ENCODE results near the gene SLC25A45. TPM values are rescaled to one million over a fixed set of nuclear protein-coding genes. Genes with fewer than 3 reads are reported as not detected.

The SLC25A45 gene
- total and polyA plus RNA-seq, 2 of the 4 experiments (the other 2 are of a cell fraction), result 0.72 to 1.2 TPM

DNA sequence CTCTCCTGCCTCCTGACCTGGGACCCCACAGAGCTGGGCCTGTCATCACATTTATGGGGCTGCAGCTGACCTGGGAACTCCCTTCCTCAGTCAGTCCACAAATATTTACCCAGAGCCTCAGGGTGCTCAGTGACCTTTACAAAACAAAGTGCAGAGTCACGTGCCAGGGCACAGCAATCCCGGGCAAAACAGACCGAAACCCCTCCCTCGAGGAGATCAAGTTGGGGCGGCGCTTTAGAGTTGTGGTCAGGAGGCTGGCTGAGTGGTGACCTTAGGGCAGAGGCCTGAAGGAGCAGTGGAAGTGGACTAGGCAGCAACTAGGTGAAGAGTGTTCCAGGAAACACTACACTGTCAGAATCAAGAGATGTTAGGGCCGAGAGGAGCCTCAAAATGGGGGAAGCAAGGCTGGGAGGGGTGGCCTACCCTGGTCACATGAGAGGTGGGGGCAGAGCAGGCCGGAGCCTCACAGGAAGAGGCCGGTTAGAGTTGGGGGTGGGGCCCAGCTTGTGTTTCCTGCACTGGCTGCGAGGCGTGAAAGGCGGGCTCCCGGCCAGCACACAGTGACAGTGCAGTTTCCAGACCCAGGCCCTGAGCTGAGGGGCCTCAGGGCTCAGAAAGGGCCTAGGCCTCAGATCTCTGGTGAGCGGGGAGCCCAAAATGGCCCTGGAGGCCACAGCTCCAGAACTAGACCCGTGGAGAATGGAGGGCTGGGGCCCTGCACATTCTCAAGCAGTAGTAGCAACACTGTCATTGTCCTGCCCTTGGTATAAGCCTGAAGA lies 36.4 kb upstream of the SLC25A45 start:
- CTCF ChIA-PET, result interaction anchor here (1.0 to 1.5 kb wide), 2 partner anchors 80 to 92 kb away, joined by 3 to 6 read pairs; partner anchors contain the start of gene MALAT1
- H3K4me1 ChIP-seq (ENCODE audit: control insufficient read depth, insufficient read depth, low read length), result peaks cover 38% of the 10 kb centered on the region
- H2AK9ac ChIP-seq (replicated peaks; ENCODE audit: low read depth, low read length, poor library complexity), result peak overlapping the region; percentile 100
- peak overlapping the region; percentile 70 for H3K4me2 ChIP-seq (ENCODE audit: low read depth, low read length)
- peak overlapping the region; percentile 100 for H3K4ac ChIP-seq (ENCODE audit: low read depth, low read length)
- H3K27me3 ChIP-seq (ENCODE audit: control insufficient read depth, insufficient read depth, low read length), result no peaks in the 10 kb centered on the region
- intact Hi-C loops (cut with micrococcal nuclease), result no loop called here
- H3K23ac ChIP-seq (ENCODE audit: low read depth, low read length), result peak overlapping the region; percentile 99
- no TSS peak for BruUV-seq (replicated peaks)
- POLR2A ChIA-PET (ENCODE audit: unreplicated experiment), result interaction anchor here (0.9 to 6.8 kb wide), 4 partner anchors 30 to 89 kb away, joined by 3 to 142 read pairs (median 47); partner anchors contain the start of gene MALAT1
- H4K91ac ChIP-seq (ENCODE audit: insufficient read depth, low read depth, low read length), result peak overlapping the region; percentile 99
- no peaks in the 10 kb centered on the region for H3K9me1 ChIP-seq (ENCODE audit: insufficient read depth, low read length)
- H2BK20ac ChIP-seq (ENCODE audit: low read depth, low read length), result peak overlapping the region; percentile 94
- peak overlapping the region; percentile 82 for H2BK5ac ChIP-seq (ENCODE audit: low read depth, low read length, poor library complexity, severe bottlenecking)
- peaks cover 23% of the 10 kb centered on the region for H4K20me1 ChIP-seq (ENCODE audit: insufficient read depth, low read length)
- peak overlapping the region; percentile 97 for H3K14ac ChIP-seq (replicated peaks; ENCODE audit: low read depth, low read length)
- H2AFZ ChIP-seq (replicated peaks; ENCODE audit: low read length, poor library complexity), result peak overlapping the region; percentile 86
- H3K9ac ChIP-seq (ENCODE audit: low read depth, low read length), result peak overlapping the region; percentile 79
- peak overlapping the region; percentile 98 for H3K27ac ChIP-seq (ENCODE audit: insufficient read depth, low read length)
- peak overlapping the region; percentile 95 for H3K18ac ChIP-seq (ENCODE audit: low read depth, low read length)
- dilution Hi-C loops (cut with HindIII; ENCODE audit: low sequenced_read_pairs, unreplicated experiment), result no loop called here
- H4K8ac ChIP-seq (ENCODE audit: low read depth in 2 of 2, low read length in 2 of 2), result peak overlapping the region; percentile 73 to 91
- peak; percentile 91 for DNase-seq
- peaks cover 5% of the 10 kb centered on the region; the same call in 1 of the 2 replicates for H3K36me3 ChIP-seq (ENCODE audit: control insufficient read depth, insufficient read depth, low read length)
- peak overlapping the region; percentile 98 for H3K56ac ChIP-seq (ENCODE audit: extremely low read depth, insufficient read depth, low read length)
- peak; percentile 35 for ATAC-seq (ENCODE audit: low read depth)
- WGBS, 2 experiments (ENCODE audit: extremely low coverage in 2 of 2, insufficient read length in 1 of 2), result 0% methylated on average over 5 of the region's 15 CpGs; no CpG with 5 or more reads in 1 of the 2 experiments
- H3K9me3 ChIP-seq (ENCODE audit: control insufficient read depth, insufficient read depth, low read length), result no peaks in the 10 kb centered on the region
- H2BK15ac ChIP-seq (ENCODE audit: low read depth, low read length), result peak overlapping the region; percentile 98; the same call in 2 of the 3 replicates
- H2BK120ac ChIP-seq (ENCODE audit: low read depth, low read length), result peak overlapping the region; percentile 99
- H2AK5ac ChIP-seq (ENCODE audit: low read depth, low read length), result peak overlapping the region; percentile 96
- H3K4me3 ChIP-seq (ENCODE audit: insufficient read depth, low read depth, low read length), result peak overlapping the region; percentile 16; the same call in 1 of the 2 replicates
- H4K5ac ChIP-seq (ENCODE audit: low read depth, low read length), result peak overlapping the region; percentile 86
- H3K79me1 ChIP-seq (ENCODE audit: low read depth in 1 of 2, low read length in 2 of 2), result peaks cover 10 to 63% of the 10 kb centered on the region in 2 experiments; a peak in 2 of 4 replicates
- in situ Hi-C loops (cut with MboI; ENCODE audit: low sequenced_read_pairs), result no loop called here
- TF ChIP-seq CEBPB (IDR thresholded peaks at IDR 0.05; ENCODE audit: low read depth, low read length) (0 out of 2 replicates have a peak, but pooled peaks have one; percentile 15), RCOR1 (IDR thresholded peaks at IDR 0.05; ENCODE audit: insufficient replicate concordance, low read length) (peak; percentile 50), MXI1 (IDR thresholded peaks at IDR 0.05; ENCODE audit: borderline replicate concordance, low read depth, low read length) (peak; percentile 36; the same call in 1 of the 2 replicates), BHLHE40 (IDR thresholded peaks at IDR 0.05; ENCODE audit: low read depth, low read length) (peak; percentile 97), RFX5 (IDR thresholded peaks at IDR 0.05; ENCODE audit: low read depth, low read length) (no peak), CHD1 (IDR thresholded peaks at IDR 0.05; ENCODE audit: low read depth, low read length) (peak; percentile 55), MAZ (IDR thresholded peaks at IDR 0.05; ENCODE audit: borderline replicate concordance, low read depth, low read length) (peak; percentile 96), RAD21 (IDR thresholded peaks at IDR 0.05; ENCODE audit: low read length) (no peak), NFE2L2 (IDR thresholded peaks at IDR 0.05; ENCODE audit: low read depth, low read length) (peak; percentile 97), POLR2A (IDR thresholded peaks at IDR 0.05; ENCODE audit: low read depth, low read length) (peak; percentile 81)
- TF ChIP-seq, protein P1, sequence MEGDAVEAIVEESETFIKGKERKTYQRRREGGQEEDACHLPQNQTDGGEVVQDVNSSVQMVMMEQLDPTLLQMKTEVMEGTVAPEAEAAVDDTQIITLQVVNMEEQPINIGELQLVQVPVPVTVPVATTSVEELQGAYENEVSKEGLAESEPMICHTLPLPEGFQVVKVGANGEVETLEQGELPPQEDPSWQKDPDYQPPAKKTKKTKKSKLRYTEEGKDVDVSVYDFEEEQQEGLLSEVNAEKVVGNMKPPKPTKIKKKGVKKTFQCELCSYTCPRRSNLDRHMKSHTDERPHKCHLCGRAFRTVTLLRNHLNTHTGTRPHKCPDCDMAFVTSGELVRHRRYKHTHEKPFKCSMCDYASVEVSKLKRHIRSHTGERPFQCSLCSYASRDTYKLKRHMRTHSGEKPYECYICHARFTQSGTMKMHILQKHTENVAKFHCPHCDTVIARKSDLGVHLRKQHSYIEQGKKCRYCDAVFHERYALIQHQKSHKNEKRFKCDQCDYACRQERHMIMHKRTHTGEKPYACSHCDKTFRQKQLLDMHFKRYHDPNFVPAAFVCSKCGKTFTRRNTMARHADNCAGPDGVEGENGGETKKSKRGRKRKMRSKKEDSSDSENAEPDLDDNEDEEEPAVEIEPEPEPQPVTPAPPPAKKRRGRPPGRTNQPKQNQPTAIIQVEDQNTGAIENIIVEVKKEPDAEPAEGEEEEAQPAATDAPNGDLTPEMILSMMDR (conservative IDR thresholded peaks at IDR 0.05; ENCODE audit: low read depth, low read length), result no peak
- TF ChIP-seq, protein P2, sequence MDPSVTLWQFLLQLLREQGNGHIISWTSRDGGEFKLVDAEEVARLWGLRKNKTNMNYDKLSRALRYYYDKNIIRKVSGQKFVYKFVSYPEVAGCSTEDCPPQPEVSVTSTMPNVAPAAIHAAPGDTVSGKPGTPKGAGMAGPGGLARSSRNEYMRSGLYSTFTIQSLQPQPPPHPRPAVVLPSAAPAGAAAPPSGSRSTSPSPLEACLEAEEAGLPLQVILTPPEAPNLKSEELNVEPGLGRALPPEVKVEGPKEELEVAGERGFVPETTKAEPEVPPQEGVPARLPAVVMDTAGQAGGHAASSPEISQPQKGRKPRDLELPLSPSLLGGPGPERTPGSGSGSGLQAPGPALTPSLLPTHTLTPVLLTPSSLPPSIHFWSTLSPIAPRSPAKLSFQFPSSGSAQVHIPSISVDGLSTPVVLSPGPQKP (IDR thresholded peaks at IDR 0.05; ENCODE audit: borderline replicate concordance, low read depth, low read length), result no peak
- TF ChIP-seq, protein P3, sequence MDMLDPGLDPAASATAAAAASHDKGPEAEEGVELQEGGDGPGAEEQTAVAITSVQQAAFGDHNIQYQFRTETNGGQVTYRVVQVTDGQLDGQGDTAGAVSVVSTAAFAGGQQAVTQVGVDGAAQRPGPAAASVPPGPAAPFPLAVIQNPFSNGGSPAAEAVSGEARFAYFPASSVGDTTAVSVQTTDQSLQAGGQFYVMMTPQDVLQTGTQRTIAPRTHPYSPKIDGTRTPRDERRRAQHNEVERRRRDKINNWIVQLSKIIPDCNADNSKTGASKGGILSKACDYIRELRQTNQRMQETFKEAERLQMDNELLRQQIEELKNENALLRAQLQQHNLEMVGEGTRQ (IDR thresholded peaks at IDR 0.05; ENCODE audit: low read depth, low read length), result peak; percentile 91
